HS-27A (cell line): Measurements from ENCODE around the gene MISP3.

ENCODE experiments used
- DNase-seq: peaks from one replicate; pipeline ENCODE4 v3.0.0-alpha.2; 2012; ENCODE audit warnings: low read depth, missing footprints

Gene MISP3

DNA sequence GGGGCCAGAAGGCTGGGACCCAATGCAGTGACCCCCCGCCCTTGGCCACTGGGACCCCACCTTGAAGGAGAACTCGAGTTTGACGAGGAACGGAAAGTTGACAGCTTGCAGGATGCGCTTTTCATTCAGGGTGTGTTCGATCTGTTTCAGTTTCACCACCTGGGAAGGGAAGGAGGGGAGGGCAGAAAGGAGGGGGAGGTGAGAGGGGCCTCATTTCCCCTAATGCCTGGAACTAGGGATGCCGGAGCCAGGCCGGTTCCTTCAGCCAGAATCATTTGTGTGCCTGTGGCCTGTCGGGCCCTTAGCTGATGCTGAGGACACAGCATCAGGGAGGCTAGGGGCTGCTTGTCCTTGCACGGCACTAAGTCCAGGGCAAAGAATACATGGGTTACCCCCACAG lies 30.2 kb downstream of the MISP3 start:
- DNase-seq, result no peak

DNA sequence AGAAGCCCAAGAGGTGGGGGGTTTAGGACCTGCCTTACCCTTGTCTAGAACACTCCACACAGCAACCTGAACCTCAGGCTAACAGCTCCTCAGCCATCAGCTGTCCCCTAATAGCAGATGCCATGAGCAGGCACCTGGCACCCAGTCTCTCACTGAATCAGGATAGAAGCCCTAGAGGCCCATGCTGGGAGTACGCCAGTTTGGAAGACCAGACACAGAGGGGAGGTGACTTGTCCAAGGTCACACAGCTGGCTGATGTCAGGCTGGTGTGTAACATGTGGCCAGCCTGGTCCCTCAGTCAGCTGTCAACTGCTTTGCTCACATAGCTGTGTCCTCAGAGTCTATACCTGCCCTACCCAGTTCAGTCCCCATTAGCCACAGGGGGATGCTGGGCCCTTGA lies 30.7 kb downstream of the MISP3 start:
- no peak for DNase-seq

DNA sequence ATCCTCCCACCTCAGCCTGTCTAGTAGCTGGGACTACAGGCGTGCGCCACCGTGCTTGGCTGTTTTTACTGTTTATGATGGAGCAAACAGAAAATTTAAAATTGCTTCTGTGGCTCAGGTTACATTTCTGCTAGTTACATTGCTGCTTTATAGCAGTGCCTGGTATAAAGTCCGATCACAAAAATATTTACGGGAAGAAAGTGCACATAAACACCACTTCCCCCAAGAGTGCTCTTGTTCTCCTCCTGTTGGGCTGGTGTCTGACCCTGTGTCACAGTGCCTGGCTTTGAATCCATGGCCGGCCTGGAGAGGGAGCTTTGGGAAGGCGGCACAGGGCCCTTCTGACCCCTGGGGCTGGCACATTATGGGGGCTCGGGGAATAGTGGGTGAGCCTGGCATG lies 33.1 kb downstream of the MISP3 start:
- no peak for DNase-seq

DNA sequence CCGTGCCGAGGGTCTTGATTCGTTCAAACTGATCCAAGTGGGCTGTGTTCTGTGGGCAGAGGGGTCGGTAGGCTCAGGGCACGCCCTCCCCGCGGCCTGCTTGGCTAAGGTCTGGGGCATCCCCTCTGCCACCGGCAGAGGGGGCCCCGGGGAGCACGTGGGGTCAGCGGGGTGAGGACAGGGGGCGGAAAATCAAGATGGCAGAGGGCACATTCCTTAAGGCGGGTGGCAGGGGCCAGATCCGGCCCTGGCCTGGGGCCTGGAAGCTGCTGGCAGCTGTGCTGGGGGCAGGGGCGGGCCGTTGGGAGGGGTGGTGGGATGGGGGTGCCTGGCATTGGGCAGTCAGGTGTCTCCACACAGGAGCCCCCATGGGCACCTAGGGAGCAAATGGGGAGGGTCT lies 34.3 kb downstream of the MISP3 start:
- no peak for DNase-seq

DNA sequence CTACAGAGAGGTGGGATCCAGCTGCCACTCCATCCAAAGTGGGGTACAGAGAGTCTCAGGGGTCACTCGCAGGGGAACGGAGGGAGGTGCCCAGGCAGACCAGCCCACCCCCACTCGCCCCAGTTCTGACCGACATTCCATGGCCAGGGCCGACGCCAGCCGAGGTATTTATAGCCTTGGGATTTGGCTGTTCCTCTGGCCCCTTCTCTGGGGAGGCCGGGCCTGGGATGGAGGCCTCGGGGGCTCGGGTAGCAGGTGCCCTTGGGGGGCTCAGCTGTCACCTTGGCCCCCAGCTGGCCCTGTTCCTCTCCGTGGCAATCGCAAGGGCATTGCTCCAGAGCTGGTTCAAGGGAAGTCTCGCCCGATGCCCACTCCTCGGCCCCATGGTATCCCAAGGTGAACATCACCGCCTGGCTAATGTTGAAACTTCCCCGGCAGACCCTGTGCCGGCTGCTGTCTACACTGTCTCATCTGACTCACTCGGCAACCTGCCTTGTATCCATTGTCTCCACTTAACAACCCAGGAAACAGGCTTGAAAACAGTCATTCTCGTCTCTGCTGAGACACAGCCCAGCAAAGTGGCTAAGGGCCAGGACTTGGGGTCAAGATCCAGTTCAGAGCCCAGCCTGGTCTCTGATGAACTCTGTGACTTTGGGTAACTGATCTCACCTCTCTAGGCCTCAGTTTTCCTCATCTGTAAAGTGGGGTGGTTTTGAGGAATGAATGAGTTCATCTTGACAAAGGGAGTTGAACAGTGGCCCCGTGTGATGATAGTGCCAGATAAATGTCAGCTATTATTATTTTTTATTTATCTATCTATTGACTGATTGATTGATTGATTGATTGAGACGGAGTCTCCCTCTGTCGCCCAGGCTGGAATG lies 35.2 kb downstream of the MISP3 start:
- no peak for DNase-seq

DNA sequence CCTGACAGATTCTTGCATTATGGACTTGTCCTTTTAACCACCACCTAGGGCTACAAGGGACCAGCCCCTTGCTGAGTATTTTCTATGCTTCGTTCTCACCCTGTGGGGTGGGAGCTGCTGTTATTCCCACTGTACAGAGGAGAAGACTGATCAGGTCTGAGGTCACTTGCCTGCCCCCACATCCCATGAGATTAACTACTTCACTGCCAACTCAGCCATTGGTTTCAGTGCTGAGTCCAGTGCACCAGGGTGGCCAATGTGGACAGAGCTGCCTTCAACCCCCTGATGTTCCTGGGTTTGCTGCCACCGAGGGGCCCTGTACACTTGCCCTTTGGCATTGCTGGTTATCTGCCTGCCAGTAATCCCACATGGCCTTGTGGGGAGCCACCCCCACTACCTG lies 38.1 kb downstream of the MISP3 start:
- no peak for DNase-seq

DNA sequence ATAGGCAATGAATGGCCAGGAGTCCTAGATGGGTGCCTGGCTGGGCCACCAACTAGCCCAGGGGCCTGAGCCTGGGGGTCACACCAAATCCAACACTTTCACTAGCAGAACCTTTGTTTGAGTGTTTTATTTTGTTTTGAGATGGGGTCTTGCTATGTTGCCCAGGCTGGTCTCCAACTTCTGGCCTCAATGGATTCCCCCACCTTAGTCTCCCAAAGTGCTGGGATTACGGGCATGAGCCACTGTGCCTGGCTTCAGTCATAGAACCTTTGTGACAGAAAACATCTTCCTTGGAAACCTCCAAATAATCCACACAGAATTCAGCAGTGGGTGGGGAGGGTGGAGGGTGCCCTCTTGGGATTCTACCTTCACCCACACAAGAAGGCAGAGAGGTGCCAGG lies 38.9 kb downstream of the MISP3 start:
- no peak for DNase-seq

DNA sequence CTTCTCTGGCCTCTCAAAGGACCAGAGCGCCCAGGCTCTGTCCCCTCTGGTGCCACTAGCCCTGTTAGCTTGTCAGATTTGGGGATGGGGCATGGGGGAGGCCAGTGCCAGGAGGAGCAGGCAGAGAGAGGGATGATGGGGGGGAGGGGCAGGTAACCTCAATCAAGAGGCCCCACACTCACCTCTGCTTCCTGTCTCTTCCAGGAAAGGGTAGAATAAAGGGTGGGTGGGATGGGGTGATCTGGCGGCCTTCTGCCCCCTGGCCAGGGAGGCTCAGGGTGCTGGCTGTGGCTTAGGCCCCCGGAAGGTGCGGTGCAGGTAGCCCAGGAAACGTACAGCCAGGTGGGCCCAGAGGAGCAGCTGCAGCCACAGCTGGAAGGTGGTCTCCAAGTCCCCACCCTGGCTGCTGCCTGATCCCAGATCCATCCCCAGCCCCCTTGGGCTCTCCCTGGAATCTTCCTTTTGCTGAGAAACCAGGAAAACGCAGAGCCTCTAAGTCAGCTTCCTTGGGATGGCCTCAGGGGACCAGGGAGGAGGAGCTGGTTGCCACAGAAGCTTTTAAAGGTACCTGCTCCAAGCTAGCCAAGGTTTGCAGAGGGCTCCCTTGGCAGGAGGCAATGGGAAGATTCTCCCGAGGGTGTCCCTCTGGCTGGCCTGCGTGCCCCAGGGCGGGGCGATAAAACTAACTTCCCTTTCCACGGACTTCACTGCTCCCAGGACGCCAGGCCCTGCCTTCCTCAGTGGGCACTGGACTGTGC lies 39.6 kb downstream of the MISP3 start:
- DNase-seq, result no peak

DNA sequence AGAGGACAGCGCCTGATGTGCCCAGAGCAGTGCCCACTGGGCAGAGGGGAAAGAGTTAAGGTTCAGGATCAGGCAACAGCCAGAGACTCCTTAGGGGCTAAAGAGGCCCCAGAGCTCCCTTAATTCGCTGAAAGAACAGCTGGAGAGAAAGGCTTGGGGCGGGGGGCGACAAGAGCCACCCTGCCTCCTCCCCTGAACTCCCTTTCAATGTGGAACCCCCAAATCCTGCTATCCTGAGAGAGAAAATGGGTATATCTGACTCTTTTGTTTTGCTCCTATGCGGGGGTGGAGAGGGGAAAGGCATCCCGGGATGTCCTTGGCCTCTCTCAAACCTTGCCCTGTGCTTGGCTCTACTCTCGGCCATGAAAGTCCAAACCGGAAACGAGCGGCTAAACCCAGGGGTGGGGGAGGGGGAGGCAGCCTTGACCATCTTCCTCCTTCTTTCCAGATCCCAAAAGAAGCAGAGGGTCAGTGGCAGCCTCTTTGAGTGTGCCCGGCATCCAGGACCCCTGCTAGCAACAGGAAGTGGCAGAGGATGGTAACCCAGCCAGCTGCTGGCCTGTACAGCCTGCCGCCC lies 40.3 kb downstream of the MISP3 start:
- DNase-seq, result no peak

DNA sequence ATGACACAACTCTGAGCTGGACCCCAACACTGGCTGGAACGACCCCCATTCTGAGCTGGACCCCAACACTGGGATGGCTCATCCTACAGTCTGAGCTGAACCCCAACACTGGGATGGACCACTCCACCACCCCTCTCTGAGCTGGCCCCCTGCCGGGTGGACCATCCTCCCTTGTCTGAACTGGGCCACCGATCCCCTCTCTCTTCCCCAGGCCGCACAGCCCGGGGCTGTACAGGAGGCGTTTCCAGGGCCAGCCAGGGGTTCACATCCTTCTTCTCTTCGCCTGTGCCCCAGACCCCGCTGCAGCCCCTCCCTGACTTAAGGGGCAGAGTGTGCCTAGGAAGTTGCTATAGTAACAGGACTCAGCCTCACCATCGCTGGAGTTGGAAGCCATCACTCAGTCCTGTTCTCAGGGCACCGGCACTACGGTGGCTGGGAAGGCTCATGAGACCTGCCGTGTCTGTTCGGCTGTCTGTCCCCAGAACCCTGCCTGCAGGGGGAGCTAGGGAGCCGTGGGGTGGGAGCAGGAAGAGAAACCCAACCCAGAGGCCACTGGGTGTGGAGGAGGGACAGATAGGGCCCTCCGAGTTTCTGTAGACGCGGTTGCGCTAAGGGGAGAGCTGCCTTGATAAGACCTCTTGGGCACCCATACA lies 41.3 kb downstream of the MISP3 start:
- no peak for DNase-seq

DNA sequence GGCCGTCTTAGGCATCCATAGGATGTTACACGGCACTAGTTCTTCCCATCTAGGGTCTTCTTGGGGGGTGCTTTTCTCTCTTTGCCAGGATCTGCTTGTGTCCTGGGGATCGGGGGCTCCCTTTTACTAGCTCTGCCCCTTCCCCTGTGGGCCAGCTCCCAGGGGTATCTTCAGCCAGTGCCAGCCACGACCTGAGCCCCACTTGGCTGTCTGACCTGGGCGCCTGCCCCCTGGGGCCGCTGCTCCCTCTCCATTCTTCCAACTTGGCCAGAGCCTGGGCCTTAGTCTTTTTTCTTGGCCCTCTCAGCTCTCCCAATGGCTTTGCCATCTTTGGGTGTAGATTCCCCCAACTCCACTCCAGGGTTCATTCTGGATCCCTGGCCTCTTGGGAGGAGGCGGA lies 41.9 kb downstream of the MISP3 start:
- DNase-seq, result no peak

DNA sequence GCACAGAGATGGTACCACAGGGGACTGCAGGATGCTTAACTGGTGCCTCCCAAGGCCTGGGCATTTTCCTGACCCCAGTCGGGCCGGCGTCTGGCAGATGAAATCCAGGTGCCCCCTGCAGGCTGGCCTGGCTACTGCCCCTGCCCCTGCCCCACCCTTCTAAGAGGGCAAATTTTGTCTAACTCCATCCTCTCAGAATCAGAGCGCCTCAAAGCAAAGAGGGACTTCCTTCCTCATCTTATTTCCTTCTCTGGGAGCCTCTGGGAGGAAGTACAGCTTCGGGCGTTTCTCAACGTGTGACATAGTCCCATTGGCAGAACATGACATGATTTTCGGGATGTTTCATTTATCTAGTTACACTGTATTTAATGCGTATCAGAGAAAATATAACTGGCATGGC lies 42.3 kb downstream of the MISP3 start:
- DNase-seq, result no peak

DNA sequence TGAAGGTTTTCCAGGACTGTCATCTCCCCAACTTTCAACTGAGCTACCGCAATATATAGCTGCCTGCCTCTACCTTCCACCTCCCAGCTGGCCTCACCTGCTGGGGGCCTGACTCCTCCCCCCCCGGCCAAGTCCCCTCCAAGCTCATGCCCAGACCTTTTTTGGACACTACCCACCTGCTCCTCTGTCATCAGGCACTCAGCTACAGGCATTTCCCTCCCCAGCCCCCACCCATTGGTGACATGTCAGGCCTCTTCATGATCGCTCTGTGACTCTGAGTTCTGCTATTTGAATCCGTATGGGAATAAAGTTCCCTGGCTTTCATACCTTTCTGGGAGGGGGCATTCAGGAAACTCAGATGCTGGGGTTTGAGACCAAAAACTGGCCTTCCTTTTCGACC lies 43.2 kb downstream of the MISP3 start:
- no peak for DNase-seq

DNA sequence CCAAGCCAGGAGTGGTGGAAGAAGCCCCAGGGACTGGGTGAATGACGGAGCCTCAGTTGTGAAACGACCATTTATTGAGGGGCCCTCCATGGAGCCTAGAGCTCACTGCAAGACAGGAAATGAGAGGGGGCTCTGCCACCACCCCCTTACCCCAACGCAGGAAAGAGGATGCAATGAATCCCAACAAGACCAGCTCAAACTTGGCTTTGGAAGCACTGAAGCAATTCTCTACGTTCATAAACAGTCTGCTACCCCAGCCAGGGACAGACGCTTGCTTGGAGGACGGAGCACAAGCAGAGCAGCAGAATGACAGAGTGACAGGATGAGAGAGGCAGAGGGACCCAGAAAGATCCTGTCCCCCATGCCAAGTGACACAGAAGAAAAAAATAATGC lies 43.9 kb downstream of the MISP3 start:
- no peak for DNase-seq

DNA sequence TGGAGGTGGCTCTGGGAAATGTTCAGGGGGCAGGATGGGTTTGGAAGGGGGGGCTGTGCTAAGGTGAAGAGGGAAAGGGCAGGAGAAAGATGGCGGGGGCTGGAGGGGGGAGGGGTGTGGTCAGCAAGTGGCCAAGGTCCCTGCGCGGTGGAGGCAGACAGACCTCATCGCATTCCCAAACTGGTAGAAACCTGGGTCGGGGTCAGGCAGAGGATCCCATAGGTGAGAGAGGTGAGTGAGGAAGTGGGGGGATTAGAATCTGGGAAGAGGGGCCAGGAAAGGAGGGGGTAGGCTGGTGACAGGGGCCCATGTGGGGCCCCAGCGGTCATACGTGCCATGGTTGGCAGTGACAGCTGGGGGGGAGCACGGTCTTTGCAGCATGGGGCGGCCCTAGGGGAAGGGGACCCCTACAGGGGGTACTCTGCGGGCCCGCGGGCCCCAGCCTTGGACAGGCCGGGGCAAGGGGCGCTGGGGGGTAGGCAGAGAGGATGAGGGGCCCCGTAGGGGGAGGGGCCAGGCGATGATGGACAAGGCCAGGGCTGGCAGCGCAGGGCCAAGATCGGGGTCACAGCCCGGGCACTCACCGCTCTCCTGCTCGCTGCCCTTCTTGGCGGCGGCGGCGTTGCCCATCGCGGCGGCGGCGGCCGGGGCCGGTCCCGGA lies 44.5 kb downstream of the MISP3 start:
- no peak for DNase-seq

DNA sequence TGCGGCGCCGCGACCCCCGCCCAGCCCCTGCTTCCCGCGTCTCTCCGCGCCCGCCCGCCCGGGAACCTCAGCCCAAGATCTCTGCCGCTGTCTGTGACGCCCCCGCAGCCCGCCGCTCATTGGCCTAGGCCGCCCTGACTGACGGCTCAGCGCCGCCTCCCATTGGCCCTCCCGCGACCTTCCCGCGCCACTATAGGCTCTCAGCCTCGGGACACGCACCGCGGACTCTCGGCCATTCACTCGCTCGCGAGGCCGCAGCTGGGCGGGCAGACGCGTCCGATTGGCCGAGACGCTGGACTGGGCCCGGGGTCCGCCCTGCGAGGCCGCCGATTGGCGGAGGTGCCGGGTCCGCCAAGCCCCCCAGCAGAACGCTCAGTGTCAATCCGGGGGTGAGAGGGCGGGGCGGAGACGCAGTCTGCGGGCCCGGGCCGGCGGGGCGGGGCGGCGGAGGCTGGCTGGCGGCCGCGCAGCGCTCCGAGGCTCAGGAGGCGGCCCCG lies 45.1 kb downstream of the MISP3 start, which contains the start of gene PRKACA:
Gene PRKACA, minus strand, starts transcription at position 95 of the 497 bp plus-strand sequence. CDS start 215 bp downstream, outside the sequence.
- DNase-seq, result peak; percentile 87

DNA sequence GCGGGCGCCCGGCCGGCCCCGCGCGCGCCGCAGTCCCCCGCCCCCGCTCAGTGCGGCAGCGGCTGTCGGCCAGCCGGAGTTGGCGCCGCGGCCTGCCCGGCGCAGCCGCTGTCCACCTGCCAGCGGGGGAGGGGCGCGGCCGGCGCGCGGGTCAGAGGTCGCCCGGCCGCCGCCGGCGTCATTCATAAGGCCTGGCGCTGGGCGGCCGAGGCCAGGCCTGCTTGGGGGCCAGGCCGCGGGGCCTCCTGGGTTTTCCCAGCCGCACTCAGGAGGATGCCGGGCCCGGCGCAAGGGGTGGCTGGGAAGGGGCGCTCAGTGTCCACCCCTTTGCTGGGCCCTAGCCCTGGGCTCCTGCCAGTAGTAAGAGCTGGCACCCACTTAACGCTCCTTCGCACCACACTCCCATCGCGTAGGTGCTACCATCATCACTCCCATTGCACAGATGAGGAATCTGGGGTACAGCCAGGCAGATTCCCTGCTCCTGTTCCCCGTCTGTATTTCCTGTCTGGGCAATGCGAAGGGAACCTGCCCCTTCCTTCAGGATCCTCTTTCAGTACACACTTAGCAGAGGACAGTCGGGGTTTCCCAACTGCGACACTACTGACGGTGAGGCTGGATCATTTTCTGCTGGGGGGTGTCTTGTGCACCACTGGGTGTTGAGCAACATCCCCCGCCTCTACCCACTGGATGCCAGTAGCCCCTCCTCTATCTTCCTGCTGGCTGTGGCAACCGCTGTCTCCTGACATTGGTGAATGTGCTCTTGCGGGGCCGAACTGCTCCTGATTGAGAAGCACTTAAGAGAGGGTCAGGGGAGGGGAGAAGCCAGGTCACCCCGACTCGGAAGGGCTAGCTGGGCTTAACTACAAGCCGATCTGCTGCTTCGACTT lies 45.8 kb downstream of the MISP3 start:
- no peak for DNase-seq

DNA sequence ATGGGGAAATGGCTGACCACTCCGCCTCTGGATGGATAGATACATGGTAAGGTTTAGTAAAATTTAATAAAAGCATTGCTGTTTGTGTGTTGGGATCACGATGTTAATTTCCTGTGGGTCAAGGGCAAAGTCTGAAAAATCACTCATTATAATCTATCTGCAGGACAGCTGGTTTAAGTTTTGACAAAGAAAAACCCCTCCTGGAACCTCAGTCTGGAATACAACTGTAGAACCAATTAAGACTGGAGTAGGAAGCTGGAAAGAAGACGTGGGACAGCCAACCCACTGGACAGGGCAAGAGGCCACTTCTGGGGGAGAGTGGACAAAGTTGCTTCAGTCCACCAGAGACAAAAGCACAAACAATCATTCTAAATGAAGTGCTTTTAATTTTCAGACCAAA lies 46.6 kb downstream of the MISP3 start:
- no peak for DNase-seq

DNA sequence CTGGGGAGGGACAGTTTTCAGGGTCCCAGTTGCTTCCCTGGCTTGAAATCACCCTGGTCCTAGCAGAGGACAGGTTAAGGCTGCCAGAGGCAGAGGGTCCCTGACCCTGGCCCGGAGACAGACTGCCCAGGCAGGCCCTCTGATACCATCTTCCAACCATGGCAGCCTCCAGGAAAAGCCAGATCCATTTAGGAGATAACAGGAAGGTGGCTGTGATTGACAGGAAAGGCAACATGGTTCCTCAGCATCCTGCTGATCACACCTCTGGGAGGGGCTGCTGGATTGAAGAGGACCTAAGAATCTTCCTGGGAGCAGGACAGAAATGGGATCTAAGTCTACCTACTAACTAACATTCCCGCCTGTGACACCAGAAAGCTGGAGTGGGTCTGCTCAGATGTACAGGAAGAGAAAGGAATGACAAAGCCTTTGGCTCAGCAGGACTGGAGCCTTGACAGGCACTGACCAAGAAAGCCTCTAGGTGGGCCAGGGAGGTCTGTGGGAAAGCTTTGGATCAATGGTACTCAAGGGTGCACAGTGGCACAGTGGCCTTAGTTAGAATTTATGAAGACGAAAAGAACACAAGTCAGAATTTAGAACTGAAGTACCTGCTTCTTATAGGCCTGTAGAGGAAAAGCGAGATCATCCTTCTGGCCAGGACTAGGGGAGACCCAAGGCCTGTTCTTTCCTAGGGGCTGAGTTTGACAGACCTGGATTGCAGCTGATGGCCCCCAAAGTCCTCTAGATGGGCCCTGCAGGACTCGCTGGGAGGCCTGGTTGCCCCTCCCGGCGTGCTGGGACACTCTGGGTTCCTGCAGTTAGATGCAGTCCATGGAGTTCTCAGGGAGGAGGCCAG lies 47.3 kb downstream of the MISP3 start:
- no peak for DNase-seq

DNA sequence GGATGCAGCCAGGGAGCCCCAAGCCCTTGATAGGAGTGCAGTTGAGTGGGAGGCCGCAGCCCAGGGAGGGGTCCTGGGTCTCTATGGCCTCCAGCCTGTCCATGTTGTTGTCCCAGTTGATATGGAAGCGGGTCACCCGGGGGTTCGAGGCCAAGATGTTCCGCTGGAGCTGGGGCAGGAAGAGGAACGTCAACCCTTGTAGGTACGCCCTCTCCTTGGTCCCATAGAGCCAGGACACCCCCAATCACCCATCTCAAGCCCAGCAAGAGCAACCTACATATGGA lies 47.9 kb downstream of the MISP3 start:
- DNase-seq, result no peak
